ENCODE data around the gene PEPD.

- TF ChIP-seq POLR2A (IDR thresholded peaks at IDR 0.05) (no peak), CTCF (IDR thresholded peaks at IDR 0.05) (no peak)
These were observed 147.3 kb downstream of the PEPD start for GRCh38 chr19:33374236-33374714.
